Hematopoietic multipotent progenitor cell treated with erythropoietin and hydrocortisone succinate and interleukin-3 and kit ligand, for 4 days (in vitro differentiated cells): ENCODE measurements around the gene TWSG1.
"Not testable (repeated sequence)": the region's sequence is repeated elsewhere in the genome, so short reads cannot be mapped to it uniquely, and the experiment has no call there.

Experiments
- DNase-seq: peaks from one replicate; pipeline ENCODE4 v3.0.0-alpha.2; 2015

The TWSG1 gene

GRCh38 chr18:9394046-9394445 is 59.5 kb downstream of the TWSG1 start:
- DNase-seq: no peak

DNA sequence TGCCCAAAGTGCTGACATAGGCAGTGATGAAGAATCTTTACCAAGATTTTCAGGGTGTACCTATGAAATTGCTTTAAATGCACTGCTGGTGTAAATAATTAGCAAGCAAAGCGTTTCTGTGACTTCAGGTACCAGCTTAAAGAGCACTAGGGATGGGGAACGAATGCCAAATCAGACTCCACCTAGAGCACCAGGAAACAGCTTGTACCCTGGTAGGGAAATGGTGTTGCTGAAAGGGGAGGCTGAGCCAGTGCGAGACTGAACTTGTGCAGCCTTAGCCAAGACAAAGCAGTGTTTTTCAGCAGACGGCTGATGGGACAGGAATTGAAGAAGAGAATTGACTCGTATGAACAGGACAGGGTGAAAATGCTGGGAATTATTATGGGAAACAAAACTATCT is 65.6 kb downstream of the TWSG1 start:
- DNase-seq: no peak

GRCh38 chr18:9401176-9401575 is 66.6 kb downstream of the TWSG1 start:
- no peak for DNase-seq

DNA sequence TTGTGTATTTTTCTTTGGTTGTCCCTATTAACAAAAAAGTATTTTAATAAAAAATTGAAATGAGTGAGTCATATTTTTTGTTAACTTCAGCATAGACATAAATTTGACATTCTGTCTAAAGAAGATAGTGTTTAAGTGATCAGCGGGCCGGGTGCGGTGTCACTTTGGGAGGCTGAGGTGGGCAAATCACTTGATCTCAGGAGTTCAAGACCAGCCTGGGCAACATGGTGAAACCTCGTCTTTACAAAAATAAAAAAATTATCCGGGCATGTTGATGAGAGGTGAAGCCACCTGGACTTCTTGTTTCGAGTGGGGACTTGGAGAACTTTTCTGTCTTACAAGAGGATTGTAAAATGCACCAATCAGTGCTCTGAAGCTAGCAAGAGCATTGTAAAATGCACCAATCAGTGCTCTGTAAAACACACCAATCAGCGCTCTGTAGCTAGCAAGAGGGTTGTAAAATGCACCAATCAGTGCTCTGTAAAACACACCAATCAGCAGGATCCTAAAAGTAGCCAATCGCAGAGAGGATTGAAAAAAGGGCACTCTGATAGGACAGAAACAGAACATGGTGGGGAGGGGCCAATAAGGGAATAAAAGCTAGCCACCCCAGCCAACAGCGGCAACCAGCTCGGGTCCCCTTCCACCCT is 67.9 kb downstream of the TWSG1 start:
- DNase-seq: not testable (repeated sequence)

- DNase-seq: peak; percentile 63
These were observed 69.4 kb downstream of the TWSG1 start for GRCh38 chr18:9403795-9404564.

DNA sequence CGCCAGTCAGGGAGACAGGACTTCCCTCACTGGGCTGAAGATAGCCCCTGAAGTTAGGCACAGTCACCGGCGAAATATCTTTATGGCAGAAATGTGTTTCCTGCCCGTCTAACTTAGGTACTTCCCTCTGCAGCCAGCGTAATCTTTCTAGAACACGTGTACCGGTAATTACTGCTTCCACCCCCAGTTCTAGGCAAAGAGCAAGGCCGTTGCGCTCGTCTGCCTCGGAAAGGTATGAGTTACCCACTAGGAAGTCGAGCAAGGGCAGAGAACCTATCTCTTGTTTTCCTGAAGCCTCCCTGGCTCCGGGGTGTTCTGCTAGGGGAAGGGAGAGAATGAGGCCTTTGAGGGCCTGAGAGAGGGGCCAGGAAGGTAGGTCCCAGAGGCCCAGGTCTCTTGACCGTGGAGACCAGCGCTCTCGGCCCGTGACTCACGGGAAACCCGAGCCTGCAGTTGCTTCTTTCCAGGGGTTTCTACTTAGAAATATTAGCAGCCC is 70.0 kb downstream of the TWSG1 start:
- peak; percentile 93 for DNase-seq

DNA sequence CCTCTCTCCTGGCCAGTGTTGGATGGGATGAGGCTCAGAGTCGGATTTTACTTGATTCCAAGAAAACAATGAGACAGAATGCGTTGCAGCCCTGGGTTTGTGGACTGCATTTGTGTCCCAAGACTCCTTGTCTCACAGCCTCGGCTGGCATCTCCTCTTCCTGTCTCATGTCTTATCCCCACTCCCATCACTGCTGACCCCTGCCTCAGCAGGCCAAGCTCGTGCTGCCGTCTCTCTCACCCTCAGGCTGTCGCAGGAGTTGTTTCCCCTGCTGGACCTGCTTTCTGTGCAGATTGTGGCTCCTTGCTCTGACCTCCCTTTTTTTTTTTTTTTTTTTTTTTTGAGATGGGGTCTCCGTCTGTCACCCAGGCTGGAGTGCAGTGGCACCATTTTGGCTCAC is 70.6 kb downstream of the TWSG1 start:
- no peak for DNase-seq

DNA sequence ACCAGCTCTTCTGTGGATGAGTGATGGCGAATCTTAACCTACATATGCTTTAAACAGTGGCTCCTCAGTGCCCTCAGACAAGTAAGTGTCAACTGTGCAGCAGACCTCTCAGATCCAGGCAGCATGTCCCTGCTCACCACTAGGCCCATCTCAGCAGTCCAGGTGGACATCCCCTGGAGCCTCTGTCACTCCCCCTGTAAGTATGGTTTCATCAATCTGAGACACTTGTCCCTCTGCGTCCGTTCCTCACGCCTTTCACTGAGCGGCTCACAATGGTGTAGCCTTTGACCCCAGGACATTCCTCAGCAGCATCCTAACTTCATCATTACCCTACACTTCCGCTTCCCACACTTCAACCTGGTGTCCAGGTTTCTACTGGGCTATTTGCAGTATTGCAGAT is 71.4 kb downstream of the TWSG1 start:
- DNase-seq: no peak

DNA sequence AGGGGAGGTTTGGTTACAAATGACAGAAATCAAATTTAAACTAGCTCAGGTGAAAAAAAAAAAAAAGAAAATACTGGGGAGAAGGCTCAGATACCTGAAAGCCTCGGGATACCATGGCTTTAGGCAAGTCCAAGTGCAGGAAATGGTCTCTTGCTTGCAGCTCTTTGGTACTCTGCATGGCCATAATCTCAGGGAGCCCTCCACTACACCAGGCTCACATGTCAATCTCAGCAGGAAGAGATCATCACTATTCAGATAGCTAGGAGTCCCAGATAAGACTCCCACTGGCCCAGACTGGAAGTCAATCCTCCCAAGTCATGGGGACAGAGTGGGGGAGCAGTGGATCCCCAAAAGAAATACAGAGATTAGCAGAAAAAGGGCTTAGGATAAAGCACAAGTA is 75.9 kb downstream of the TWSG1 start:
- DNase-seq: no peak

DNA sequence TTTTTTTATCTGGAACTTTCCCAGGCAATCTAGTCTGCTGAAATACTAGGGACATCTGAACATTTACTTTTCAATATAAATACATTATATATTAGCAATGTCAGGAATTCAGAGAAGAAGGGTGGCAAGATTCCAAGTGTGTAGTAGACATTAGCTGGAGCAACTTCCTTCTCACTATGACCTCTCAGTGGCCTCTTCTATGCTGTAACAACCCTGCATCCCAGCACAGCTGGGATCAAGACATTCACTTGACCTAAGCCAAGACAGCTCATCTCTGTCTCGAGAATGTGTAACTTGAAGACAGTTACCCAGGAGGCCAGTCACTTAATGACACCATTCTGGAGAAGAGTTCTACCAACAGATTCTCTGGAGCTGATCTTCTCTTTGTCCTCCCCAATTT is 79.0 kb downstream of the TWSG1 start:
- no peak for DNase-seq

DNA sequence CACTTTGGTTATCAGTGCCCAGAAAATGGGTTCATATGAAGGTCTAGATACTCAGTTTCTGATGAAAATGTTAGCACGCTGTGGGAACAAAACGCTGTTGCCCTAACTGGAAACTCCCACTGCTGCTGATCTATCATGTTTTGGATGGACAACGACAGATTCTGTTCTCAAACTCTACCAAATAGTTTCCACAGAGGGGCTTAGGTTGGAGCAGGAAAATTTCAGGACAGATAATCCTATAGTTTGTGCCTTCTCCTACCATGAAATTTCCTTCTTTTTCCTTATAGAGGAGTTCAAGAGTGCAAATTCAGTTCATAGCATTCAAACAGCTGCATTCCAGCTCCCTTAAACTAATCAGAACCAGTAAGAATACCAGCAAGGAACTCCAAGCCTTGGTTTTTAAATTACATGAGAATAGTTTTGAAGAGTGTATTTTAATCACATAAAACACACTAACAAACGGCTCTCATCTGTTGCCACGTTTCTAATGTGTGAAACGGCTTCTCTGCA is 82.0 kb downstream of the TWSG1 start:
- DNase-seq: no peak

DNA sequence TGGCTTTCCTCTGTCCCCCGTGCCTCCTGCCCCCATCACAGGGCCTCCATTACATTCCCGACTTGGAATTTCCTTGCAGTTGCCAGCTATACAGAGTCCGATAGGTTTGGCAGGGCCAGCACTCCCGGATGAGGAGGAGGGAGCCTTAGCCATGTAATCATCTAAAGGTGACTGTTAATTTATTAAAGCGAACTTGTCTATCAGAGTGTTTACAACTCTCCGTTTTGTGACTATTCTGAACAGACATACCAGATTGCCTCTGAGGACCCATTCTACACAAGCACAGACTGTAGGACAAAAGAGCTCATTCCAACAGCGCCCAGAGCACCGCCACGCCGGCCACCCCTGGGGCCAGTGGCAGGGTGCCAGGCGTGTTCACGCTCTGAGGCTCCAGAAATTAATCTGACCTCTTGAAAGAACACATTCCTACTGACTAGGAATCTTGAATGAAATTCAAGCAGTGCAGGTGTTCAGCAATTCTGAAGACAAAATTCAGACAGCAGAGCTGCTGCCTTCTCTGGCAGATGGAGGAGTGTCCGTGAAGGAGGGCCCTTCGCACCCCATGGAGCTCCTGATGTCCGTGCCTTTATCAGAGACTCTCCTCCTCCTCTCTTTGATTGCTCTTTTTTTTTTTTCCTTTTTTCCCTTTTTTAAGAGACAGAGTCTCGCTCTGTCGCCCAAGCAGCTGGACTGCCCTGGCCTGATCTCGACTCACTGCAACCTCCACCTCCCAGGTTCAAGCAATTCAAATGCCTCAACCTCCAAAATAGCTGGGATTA is 82.7 kb downstream of the TWSG1 start:
- DNase-seq: no peak

- DNase-seq: no peak
These were observed 83.6 kb downstream of the TWSG1 start for GRCh38 chr18:9418047-9418690.

- DNase-seq: no peak
These were observed 85.5 kb downstream of the TWSG1 start for GRCh38 chr18:9419956-9420631.

DNA sequence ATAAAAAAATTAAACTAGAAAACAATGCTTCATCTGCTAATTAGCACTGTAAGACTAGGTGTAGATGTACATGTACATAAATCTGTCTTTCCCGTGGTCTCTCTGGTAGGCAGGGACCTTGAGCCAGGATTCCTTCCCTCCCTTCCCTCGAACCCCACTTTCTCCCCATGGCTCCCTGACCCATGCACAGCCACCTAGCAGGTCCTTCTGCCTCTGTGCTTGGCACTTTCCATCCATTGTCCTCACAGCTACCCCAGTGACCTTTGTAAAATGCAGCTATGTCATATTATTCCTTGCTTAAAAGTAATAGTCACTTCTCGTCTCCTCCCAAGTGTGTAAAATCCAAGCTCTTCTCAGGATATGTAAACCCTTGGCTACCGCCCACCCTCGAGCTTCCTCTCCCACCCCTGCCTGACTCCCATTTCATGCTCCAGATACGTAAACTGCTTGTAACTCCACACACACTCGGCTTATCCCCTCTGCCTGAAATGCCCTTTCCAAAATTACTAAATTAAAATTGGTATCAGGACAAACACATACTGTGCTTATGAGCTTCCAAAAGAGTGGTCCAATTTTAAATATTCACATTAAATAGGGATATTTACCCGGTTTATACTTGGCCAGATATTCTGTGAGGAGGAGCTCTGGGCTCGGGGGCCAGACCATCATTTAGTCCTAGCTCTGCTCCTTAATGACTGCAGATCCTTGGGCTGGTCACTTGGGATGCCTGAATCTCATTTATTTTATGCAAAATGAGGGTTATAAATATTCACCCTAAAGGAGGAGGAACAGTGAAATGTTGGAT is 86.7 kb downstream of the TWSG1 start:
- DNase-seq: no peak

- peak; percentile 64 for DNase-seq
These were observed 87.3 kb downstream of the TWSG1 start for GRCh38 chr18:9421901-9422327.

- DNase-seq: no peak
These were observed 88.4 kb downstream of the TWSG1 start for GRCh38 chr18:9422816-9423519.

DNA sequence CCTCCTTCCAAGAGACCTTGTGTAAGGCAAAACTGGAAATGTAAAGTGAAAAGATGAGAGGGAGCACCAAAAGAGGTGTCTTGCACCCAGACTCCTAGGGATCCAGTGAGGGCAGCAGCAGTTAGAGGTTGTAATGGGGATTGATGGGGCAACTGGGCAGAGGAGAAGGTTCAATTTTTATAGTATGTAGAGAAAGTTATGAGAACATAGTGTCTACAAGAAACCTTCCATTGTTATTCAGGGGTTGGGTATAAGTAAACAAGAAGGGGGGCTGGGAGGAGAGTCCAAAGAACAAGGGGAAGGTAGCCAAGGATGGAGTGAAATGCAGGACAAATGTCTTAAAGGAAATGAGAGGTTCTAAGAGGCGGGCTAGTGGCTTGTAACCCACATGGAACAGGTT is 89.1 kb downstream of the TWSG1 start:
- not testable (repeated sequence) for DNase-seq

GRCh38 chr18:9424235-9424634 is 89.7 kb downstream of the TWSG1 start:
- not testable (repeated sequence) for DNase-seq

GRCh38 chr18:9426753-9427152 is 92.2 kb downstream of the TWSG1 start:
- no peak for DNase-seq

DNA sequence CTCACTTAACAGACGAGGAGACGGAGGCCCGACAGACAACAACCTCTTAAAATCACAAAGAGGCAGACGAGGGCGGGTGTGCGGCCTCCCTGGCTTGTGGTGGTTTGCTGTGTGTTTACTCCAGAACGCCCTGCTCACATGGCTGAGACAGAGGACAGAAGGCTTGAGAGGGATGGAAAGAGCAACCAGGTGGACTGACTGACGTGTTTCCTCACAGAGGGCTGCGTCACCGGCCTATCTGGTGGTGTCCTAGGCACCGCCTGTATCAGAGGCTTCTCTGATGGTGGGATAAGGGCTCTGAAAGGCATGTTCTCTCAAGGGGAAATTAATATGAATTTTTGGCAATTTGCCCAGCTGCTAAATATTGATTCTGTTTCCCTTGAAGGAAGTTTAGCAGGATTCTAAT is 93.7 kb downstream of the TWSG1 start:
- no peak for DNase-seq
